H1 (cell line): ENCODE results near the gene GHRL. TPM values are rescaled to one million over a fixed set of nuclear protein-coding genes. Genes with fewer than 3 reads are reported as not detected.
A peak's percentile ranks its signal among the peaks of the same experiment; 100 is the strongest.

Experiments
- CTCF ChIA-PET: fragments of 300-600 bp; sonication (Branson Sonifier 250); formaldehyde crosslinking; loops from one replicate; lab custom pipeline; 2021; ENCODE audit not compliant: partially characterized antibody; lab: Charles Lee
- POLR2A ChIA-PET: fragments of 300-600 bp; sonication (Branson Sonifier 250); formaldehyde crosslinking; loops from one replicate; lab custom pipeline; 2021; ENCODE audit warnings: inconsistent platforms; ENCODE audit not compliant: partially characterized antibody; lab: Charles Lee
- DNase-seq, 2 experiments: peaks; one replicate each; pipeline versions ENCODE4 v3.0.0 to v3.0.0-alpha.2; 2010 to 2022; ENCODE audit warnings: low spot score in 2 of 2, low read depth in 1 of 2, mixed read lengths in 1 of 2
- FAIRE-seq: peaks from 2 replicates; lab custom pipeline; 2011; peaks lifted over from hg19 to GRCh38; lab: Jason Lieb, UNC
- H2AFZ ChIP-seq: 2 replicates; pipeline ENCODE4 v1.8.1; 2012; ENCODE audit warnings: low read length, inconsistent platforms
- H2AK5ac ChIP-seq: 2 replicates; pipeline ENCODE4 v1.6.1; 2013; ENCODE audit warnings: low read depth, low read length
- H2BK120ac ChIP-seq: replicated peaks from 2 replicates; pipeline ENCODE3; 2013; ENCODE audit warnings: low read depth, low read length, inconsistent platforms
- H2BK12ac ChIP-seq: 2 replicates; pipeline ENCODE4 v1.6.1; 2013; ENCODE audit warnings: low read depth, low read length
- H2BK15ac ChIP-seq: 2 replicates; pipeline ENCODE4 v1.6.1; 2013; ENCODE audit warnings: low read length
- H2BK20ac ChIP-seq: 2 replicates; pipeline ENCODE4 v1.6.1; 2013; ENCODE audit warnings: low read length
- H2BK5ac ChIP-seq: 2 replicates; pipeline ENCODE4 v1.6.1; 2013; ENCODE audit warnings: low read depth, low read length
- H3K14ac ChIP-seq: 2 replicates; pipeline ENCODE4 v1.6.1; 2013; ENCODE audit warnings: inconsistent platforms; ENCODE audit not compliant: insufficient read length
- H3K18ac ChIP-seq: 2 replicates; pipeline ENCODE4 v1.6.1; 2013; ENCODE audit warnings: low read length; ENCODE audit errors: extremely low read depth
- H3K23ac ChIP-seq: 2 replicates; pipeline ENCODE4 v1.6.1; 2013; ENCODE audit warnings: inconsistent platforms; ENCODE audit not compliant: insufficient read length
- H3K23me2 ChIP-seq: 2 replicates; pipeline ENCODE4 v1.6.1; 2013; ENCODE audit warnings: low read depth, low read length
- H3K27ac ChIP-seq: 2 replicates; pipeline ENCODE4 v1.6.1; 2011; ENCODE audit warnings: low read depth, low read length, inconsistent platforms
- H3K27me3 ChIP-seq, 4 experiments: replicated peaks in 1 of 4; 1 replicate in 1 of 4; 2 replicates in 3 of 4; pipeline versions ENCODE4 v1.6.1 to v1.8.1; 2011 to 2013; ENCODE audit warnings: low read length in 3 of 4, mild to moderate bottlenecking in 3 of 4, inconsistent platforms in 2 of 4, mixed read lengths in 2 of 4, moderate library complexity in 1 of 4; ENCODE audit not compliant: control insufficient read depth in 3 of 4, insufficient read depth in 3 of 4; ENCODE audit errors: extremely low read depth in 1 of 4
- H3K36me3 ChIP-seq, 4 experiments: 2 replicates each; pipeline versions ENCODE4 v1.6.1 to v1.8.1; 2011 to 2013; ENCODE audit warnings: mild to moderate bottlenecking in 4 of 4, low read length in 3 of 4, moderate library complexity in 2 of 4, control low read depth in 1 of 4, inconsistent platforms in 1 of 4; ENCODE audit not compliant: insufficient read depth in 4 of 4, control insufficient read depth in 2 of 4
- H3K4ac ChIP-seq: replicated peaks from 2 replicates; pipeline ENCODE3; 2013; ENCODE audit warnings: low read length, low read depth, mixed read lengths, inconsistent platforms; ENCODE audit not compliant: insufficient read length
- H3K4me1 ChIP-seq, 4 experiments: replicated peaks in 1 of 4; 1 replicate in 1 of 4; 2 replicates in 3 of 4; pipeline versions ENCODE4 v1.6.1 to v1.8.1; 2011 to 2013; ENCODE audit warnings: low read length in 3 of 4, inconsistent platforms in 2 of 4, mixed read lengths in 1 of 4; ENCODE audit not compliant: insufficient read depth in 4 of 4, control insufficient read depth in 3 of 4
- H3K4me2 ChIP-seq, 2 experiments: 2 replicates each; pipeline versions ENCODE4 v1.6.1 to v1.8.1; 2011 to 2013; ENCODE audit warnings: low read depth in 2 of 2, low read length in 2 of 2, control low read depth in 1 of 2, inconsistent platforms in 1 of 2, mild to moderate bottlenecking in 1 of 2; ENCODE audit not compliant: insufficient read depth in 1 of 2
- H3K4me3 ChIP-seq, 4 experiments: fragments of 200-600, 300-600 bp in 1 of 4; sonication (generic), shearing (Covaris generic), sonication (Bioruptor Twin) in 1 of 4; 2 replicates each; pipeline versions ENCODE4 v1.5.1 to v1.8.1; 2011 to 2016; ENCODE audit warnings: low read length in 4 of 4, low read depth in 3 of 4, control low read depth in 2 of 4, inconsistent platforms in 2 of 4, mild to moderate bottlenecking in 2 of 4, mixed read lengths in 1 of 4, moderate library complexity in 1 of 4; ENCODE audit not compliant: insufficient read depth in 2 of 4; ENCODE audit errors: extremely low read depth in 1 of 4
- H3K56ac ChIP-seq: replicated peaks from 2 replicates; pipeline ENCODE3; 2013; ENCODE audit warnings: low read depth, mild to moderate bottlenecking, mixed read lengths, low read length, inconsistent platforms; ENCODE audit not compliant: insufficient read length
- H3K79me1 ChIP-seq: 2 replicates; pipeline ENCODE4 v1.6.1; 2013; ENCODE audit warnings: low read depth, low read length, control low read depth
- H3K79me2 ChIP-seq, 2 experiments: 2 replicates each; pipeline versions ENCODE4 v1.6.1 to v1.8.1; 2012 to 2013; ENCODE audit warnings: low read length in 2 of 2, mild to moderate bottlenecking in 2 of 2, inconsistent platforms in 1 of 2; ENCODE audit not compliant: insufficient read depth in 2 of 2, control insufficient read depth in 1 of 2
- H3K9ac ChIP-seq, 4 experiments: replicated peaks in 1 of 4; 1 replicate in 1 of 4; 2 replicates in 3 of 4; pipeline versions ENCODE4 v1.6.1 to v1.8.1; 2011 to 2013; ENCODE audit warnings: low read depth in 3 of 4, low read length in 3 of 4, control low read depth in 2 of 4, mild to moderate bottlenecking in 2 of 4, moderate library complexity in 2 of 4, inconsistent platforms in 1 of 4; ENCODE audit errors: extremely low read depth in 1 of 4
- H3K9me3 ChIP-seq, 2 experiments: 2 replicates each; pipeline versions ENCODE4 v1.6.1 to v1.8.1; 2012 to 2013; ENCODE audit warnings: mild to moderate bottlenecking in 2 of 2, moderate library complexity in 2 of 2, control low read depth in 1 of 2, inconsistent platforms in 1 of 2, low read depth in 1 of 2, low read length in 1 of 2, mixed read lengths in 1 of 2; ENCODE audit not compliant: insufficient read depth in 2 of 2
- H4K20me1 ChIP-seq, 2 experiments: replicated peaks in 1 of 2; 2 replicates each; pipeline versions ENCODE3 to v1.8.1; 2011 to 2013; ENCODE audit warnings: inconsistent platforms in 2 of 2, low read length in 2 of 2, mild to moderate bottlenecking in 1 of 2; ENCODE audit not compliant: insufficient read depth in 2 of 2, control insufficient read depth in 1 of 2
- H4K5ac ChIP-seq: 2 replicates; pipeline ENCODE4 v1.6.1; 2013; ENCODE audit warnings: low read length, low read depth, mixed read lengths, inconsistent platforms; ENCODE audit not compliant: insufficient read length
- H4K8ac ChIP-seq: 2 replicates; pipeline ENCODE4 v1.8.0; 2013; ENCODE audit warnings: mild to moderate bottlenecking, moderate library complexity, low read length, inconsistent platforms; ENCODE audit not compliant: insufficient read depth; ENCODE audit errors: extremely low read depth
- H4K91ac ChIP-seq: replicated peaks from 2 replicates; pipeline ENCODE3; 2013; ENCODE audit warnings: low read length, mixed read lengths, inconsistent platforms; ENCODE audit not compliant: insufficient read length
- HDAC2 ChIP-seq, 2 experiments: fragments of 300-600 bp in 1 of 2; sonication (generic) in 1 of 2; IDR thresholded peaks; 2 replicates each; pipeline ENCODE4 v1.6.1; 2011 to 2012; ENCODE audit warnings: low read depth in 2 of 2, low read length in 2 of 2, mild to moderate bottlenecking in 2 of 2, moderate library complexity in 2 of 2, borderline replicate concordance in 1 of 2, inconsistent platforms in 1 of 2
- RNF2 ChIP-seq: fragments of 200-900, 300-1000 bp; sonication (generic); IDR thresholded peaks from 2 replicates; pipeline ENCODE4 v1.7.1; 2016; ENCODE audit warnings: borderline replicate concordance, low read depth, mild to moderate bottlenecking, antibody characterized with exemption, low read length; ENCODE audit not compliant: poor library complexity, severe bottlenecking; ENCODE audit errors: missing control alignments
- SAP30 ChIP-seq: fragments of 300-600 bp; sonication (generic); IDR thresholded peaks from 2 replicates; pipeline ENCODE4 v1.7.1; 2012; ENCODE audit warnings: low read length, moderate library complexity, mild to moderate bottlenecking, inconsistent platforms; ENCODE audit not compliant: insufficient read depth, insufficient replicate concordance
- SP2 ChIP-seq: IDR thresholded peaks from 2 replicates; pipeline ENCODE4 v1.6.1; 2012; ENCODE audit warnings: mild to moderate bottlenecking, low read length, inconsistent platforms
- WGBS, 2 experiments: shearing (Covaris generic) in 1 of 2; methylation state at CpG; one replicate each; pipeline versions ENCODE4 v1.1.6 to v1.1.7; 2013 to 2015; ENCODE audit warnings: low lambda C conversion rate in 2 of 2, mixed read lengths in 2 of 2, inconsistent platforms in 1 of 2, low coverage in 1 of 2, missing lambda C conversion rate in 1 of 2; ENCODE audit not compliant: insufficient replicate concordance in 2 of 2, insufficient coverage in 1 of 2, insufficient read length in 1 of 2; ENCODE audit errors: extremely low coverage in 1 of 2, missing lambda C conversion rate in 1 of 2; 5-methylcytosine and 5-hydroxymethylcytosine counted together
- polyA plus RNA-seq, 7 experiments: library from polyadenylated mRNA; depleted of rRNA in 3 of 7; stranded (reverse) in 5 of 7; unstranded in 2 of 7; fragments of >200 nt in 5 of 7; fragments of 200-250 nt in 2 of 7; gene quantifications; 1 replicate in 5 of 7; 2 replicates in 1 of 7; 4 replicates in 1 of 7; pipeline versions ENCODE4 v1.2.1 to v1.2.3, GENCODE V29; 2011 to 2013; ENCODE audit warnings: missing spikeins in 2 of 7, mixed read lengths in 2 of 7
- total RNA-seq: library from RNA; stranded (reverse); fragmentation: NEBNext Ultra II Directional; extraction: Animal tissue kit (Norgen Biotek cat#: 25700); gene quantifications from 2 replicates; pipeline ENCODE4 v1.2.1, GENCODE V29; 2021

Gene GHRL
- total and polyA plus RNA-seq, 2 of the 8 experiments (the other 6 are each of a cell fraction or from before 2014, with no cell fraction given) = 0.32 to 0.35 TPM

- Histone ChIP-seq H3K23ac (no peak overlapping the region), H3K79me2 (no peaks in the 10 kb centered on the region), H2BK120ac (no peak overlapping the region), H2BK15ac (no peak overlapping the region), H2AK5ac (no peak overlapping the region), H2BK20ac (no peak overlapping the region), H3K23me2 (no peaks in the 10 kb centered on the region; the same call in 1 of the 2 replicates), H3K27me3 (no peaks in the 10 kb centered on the region; a peak in 1 of 7 replicates), H3K56ac (no peak overlapping the region), H3K79me1 (no peaks in the 10 kb centered on the region), H3K4me1 (peaks cover 0 to 2% (median 0%) of the 10 kb centered on the region in 4 experiments; a peak in 1 of 7 replicates), H4K91ac (no peak overlapping the region), H3K36me3 (no peaks in the 10 kb centered on the region), H3K18ac (no peak overlapping the region), H2BK12ac (no peak overlapping the region), H3K9ac (no peak overlapping the region), H3K4me2 (no peak overlapping the region), H2AFZ (no peak overlapping the region), H4K8ac (peak overlapping the region; percentile 4; the same call in 1 of the 2 replicates)
- 90% methylated on average over 8 of the region's 11 CpGs; no CpG with 5 or more reads in 1 of the 2 experiments for whole genome bisulfite sequencing, 2 experiments
- no peak for DNase-seq
- no peak for TF ChIP-seq SP2
- TF ChIP-seq HDAC2 (IDR thresholded peaks at IDR 0.05; ENCODE audit: borderline replicate concordance in 1 of 2, low read depth in 2 of 2, low read length in 2 of 2) = no peak
- TF ChIP-seq RNF2 = no peak
- no peak for TF ChIP-seq SAP30
- TF ChIP-seq, all 59 proteins: peak for 0
- H3K14ac ChIP-seq = no peak overlapping the region
- H3K4me3 ChIP-seq = no peak overlapping the region
- H3K4ac ChIP-seq = no peak overlapping the region
- CTCF ChIA-PET = interaction anchor here (1.1 to 1.7 kb wide), 4 partner anchors 24 to 404 kb away, joined by 3 to 8 read pairs (median 4); no protein-coding TSS in a partner anchor
- no peak for FAIRE-seq
- H3K9me3 ChIP-seq = no peaks in the 10 kb centered on the region
- no peak overlapping the region for H3K27ac ChIP-seq
- POLR2A ChIA-PET = interaction anchor here (1.1 kb wide), 1 partner anchor 16 kb away, joined by 3 read pairs; the partner anchor contains the start of gene SEC13
- H4K20me1 ChIP-seq = no peaks in the 10 kb centered on the region
- no peak overlapping the region for H4K5ac ChIP-seq
- no peak overlapping the region for H2BK5ac ChIP-seq
Measured at GRCh38 chr3:10336761-10337160, 44.0 kb upstream of the GHRL start.
